ENCODE measurements around the gene CLEC9A.

The CLEC9A gene

DNA sequence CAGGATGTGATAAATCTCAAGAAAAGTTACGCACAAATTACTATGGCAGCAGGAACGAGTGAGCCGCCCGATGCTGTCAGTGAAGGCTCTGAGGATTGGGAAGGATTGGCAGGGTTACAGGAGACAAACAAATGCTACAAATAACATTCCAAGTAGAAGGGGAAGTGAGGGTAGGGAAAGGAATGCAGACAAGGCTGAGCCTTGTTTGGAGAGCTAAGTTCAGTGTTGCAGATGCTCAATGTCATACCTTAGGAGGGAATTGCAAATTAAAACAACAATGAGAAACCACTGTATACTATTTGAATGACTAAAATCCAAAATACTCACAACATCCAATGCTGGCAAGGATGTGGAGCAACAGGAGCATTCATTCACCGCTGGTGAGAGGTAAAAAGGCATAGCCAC, 1.3 kb downstream of the CLEC9A start:
- no peaks in the 10 kb centered on the region for H3K4me1 Mint-ChIP-seq (ENCODE audit: low read depth)
- no peak overlapping the region for H3K27ac Mint-ChIP-seq
- H3K27me3 Mint-ChIP-seq, result no peaks in the 10 kb centered on the region
- no peak overlapping the region for H3K4me3 Mint-ChIP-seq
- H3K9me3 Mint-ChIP-seq, result no peaks in the 10 kb centered on the region
- H3K36me3 Mint-ChIP-seq (ENCODE audit: low read depth), result no peaks in the 10 kb centered on the region
- no peak for DNase-seq

DNA sequence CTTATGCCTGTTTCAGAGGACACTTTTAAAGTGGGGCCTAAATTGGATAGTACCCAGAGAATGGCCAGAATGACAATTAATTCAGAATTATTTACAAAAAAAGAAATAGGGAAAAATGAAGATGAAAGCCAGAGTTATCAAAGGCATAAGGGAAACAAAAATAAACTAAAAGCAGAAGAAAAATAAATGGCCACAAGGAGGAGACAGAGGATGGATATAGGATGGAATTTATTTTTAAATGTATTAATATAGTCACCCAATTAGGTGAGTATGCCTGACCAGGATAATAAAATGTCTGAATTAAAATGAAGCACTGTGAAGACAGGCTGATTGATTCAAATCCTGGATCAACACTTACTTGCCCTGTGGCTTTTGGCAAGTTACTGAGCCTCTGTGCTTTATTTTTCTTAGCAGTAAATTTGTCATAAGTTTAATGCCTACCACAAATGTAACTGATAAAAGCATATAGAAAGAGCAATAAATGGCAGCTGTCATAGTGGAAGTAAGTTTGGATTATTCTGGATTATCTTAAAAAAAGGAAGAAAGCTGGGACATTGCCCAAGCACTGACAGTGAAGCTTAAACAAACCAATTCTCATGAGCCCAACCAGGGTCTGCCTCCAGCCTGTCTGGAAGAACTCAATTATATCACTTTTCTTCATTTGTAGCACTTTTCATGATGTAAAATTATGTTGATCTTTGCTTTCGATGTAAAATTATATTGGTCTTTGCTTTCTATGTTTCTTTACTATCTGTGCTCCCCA, 3.5 kb downstream of the CLEC9A start:
- Mint-ChIP-seq H3K9me3 (no peaks in the 10 kb centered on the region), H3K4me1 (ENCODE audit: low read depth) (no peaks in the 10 kb centered on the region), H3K36me3 (ENCODE audit: low read depth) (no peaks in the 10 kb centered on the region), H3K4me3 (no peak overlapping the region), H3K27ac (no peak overlapping the region), H3K27me3 (no peaks in the 10 kb centered on the region)
- no peak for DNase-seq

GRCh38 chr12:10042167-10042566, 11.7 kb downstream of the CLEC9A start:
- no peak for DNase-seq
- Mint-ChIP-seq H3K4me1 (ENCODE audit: low read depth) (no peaks in the 10 kb centered on the region), H3K27ac (no peak overlapping the region), H3K4me3 (no peak overlapping the region), H3K9me3 (no peaks in the 10 kb centered on the region), H3K27me3 (peaks cover 16% of the 10 kb centered on the region), H3K36me3 (ENCODE audit: low read depth) (no peaks in the 10 kb centered on the region)

DNA sequence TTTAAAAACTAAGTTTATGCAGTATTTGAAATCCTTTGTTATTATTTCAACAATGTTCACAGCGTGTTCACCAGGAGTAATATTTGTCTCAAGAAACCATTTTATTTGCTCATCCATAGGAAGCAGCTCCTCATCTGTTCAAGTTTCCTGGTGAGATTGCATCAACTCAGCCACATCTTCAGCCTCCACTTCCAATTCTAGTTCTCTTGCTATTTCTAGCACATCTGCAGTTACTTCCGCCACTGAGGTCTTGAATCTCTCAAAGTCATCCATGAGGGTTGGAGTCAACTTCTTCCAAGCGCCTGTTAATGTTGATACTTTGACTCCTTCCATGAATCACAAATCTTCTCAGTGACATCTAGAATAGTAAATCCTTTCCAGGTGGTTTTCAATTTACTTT, 18.0 kb downstream of the CLEC9A start:
- Mint-ChIP-seq H3K27me3 (peaks cover 34% of the 10 kb centered on the region), H3K4me1 (ENCODE audit: low read depth) (peaks cover 7% of the 10 kb centered on the region), H3K4me3 (no peak overlapping the region), H3K9me3 (no peaks in the 10 kb centered on the region), H3K36me3 (ENCODE audit: low read depth) (no peaks in the 10 kb centered on the region), H3K27ac (no peak overlapping the region)
- no peak for DNase-seq

GRCh38 chr12:10052193-10052913, 21.9 kb downstream of the CLEC9A start:
- no peak overlapping the region for H3K4me3 Mint-ChIP-seq

DNA sequence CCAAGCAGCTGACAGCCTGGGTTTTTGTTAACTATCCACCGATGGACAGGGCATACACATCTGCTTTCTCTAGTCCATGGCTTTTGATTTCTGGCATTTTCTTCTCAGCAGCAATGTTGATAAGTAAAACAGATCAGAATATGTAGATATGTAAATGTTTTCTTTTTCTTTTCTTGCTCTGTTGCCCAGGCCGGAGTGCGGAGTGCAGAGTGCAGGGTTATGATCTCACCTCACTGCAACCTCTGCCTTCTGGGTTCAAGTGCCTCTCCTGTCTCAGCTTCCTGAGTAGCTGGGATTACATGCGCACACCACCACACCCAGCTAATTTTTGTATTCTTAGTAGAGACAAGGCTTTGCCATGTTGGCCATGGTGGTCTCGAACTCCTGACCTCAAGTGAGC, 27.9 kb downstream of the CLEC9A start:
- Mint-ChIP-seq H3K27ac (no peak overlapping the region), H3K4me3 (no peak overlapping the region), H3K9me3 (no peaks in the 10 kb centered on the region), H3K36me3 (ENCODE audit: low read depth) (no peaks in the 10 kb centered on the region), H3K27me3 (peaks cover 12% of the 10 kb centered on the region), H3K4me1 (ENCODE audit: low read depth) (no peaks in the 10 kb centered on the region)
- DNase-seq, result no peak

More at GRCh38 chr12:10052193-10052913, 21.9 kb downstream of the CLEC9A start:
- Mint-ChIP-seq H3K27me3 (peaks cover 35% of the 10 kb centered on the region), H3K9me3 (no peaks in the 10 kb centered on the region), H3K4me1 (ENCODE audit: low read depth) (peaks cover 7% of the 10 kb centered on the region), H3K36me3 (ENCODE audit: low read depth) (no peaks in the 10 kb centered on the region), H3K27ac (no peak overlapping the region)
- DNase-seq, result no peak

DNA sequence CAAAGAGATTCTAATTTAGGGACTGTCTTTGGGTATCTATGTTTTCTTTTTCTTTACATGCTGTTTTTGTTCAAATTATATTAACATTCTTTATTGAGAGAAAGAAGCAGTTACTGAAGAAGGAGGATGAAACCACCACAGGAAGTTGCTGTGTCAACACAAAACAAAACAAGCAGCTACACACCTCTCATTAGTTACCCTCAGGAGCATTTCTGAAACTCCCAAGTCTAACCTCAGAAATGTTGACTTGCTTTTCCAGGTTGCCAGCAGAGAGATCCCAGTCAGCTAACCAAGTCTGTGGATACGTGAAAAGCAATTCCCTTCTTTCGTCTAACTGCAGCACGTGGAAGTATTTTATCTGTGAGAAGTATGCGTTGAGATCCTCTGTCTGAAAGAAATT, 34.8 kb downstream of the CLEC9A start:
- Mint-ChIP-seq H3K9me3 (no peaks in the 10 kb centered on the region), H3K4me3 (no peak overlapping the region), H3K27ac (no peak overlapping the region), H3K4me1 (ENCODE audit: low read depth) (no peaks in the 10 kb centered on the region), H3K27me3 (peaks cover 32% of the 10 kb centered on the region), H3K36me3 (ENCODE audit: low read depth) (no peaks in the 10 kb centered on the region)
- no peak for DNase-seq

- Mint-ChIP-seq H3K4me1 (ENCODE audit: low read depth) (no peaks in the 10 kb centered on the region), H3K36me3 (ENCODE audit: low read depth) (no peaks in the 10 kb centered on the region), H3K27me3 (peaks cover 37% of the 10 kb centered on the region), H3K4me3 (no peak overlapping the region), H3K9me3 (no peaks in the 10 kb centered on the region), H3K27ac (no peak overlapping the region)
- DNase-seq, result no peak
Observed at GRCh38 chr12:10067264-10067663, 36.8 kb downstream of the CLEC9A start.

DNA sequence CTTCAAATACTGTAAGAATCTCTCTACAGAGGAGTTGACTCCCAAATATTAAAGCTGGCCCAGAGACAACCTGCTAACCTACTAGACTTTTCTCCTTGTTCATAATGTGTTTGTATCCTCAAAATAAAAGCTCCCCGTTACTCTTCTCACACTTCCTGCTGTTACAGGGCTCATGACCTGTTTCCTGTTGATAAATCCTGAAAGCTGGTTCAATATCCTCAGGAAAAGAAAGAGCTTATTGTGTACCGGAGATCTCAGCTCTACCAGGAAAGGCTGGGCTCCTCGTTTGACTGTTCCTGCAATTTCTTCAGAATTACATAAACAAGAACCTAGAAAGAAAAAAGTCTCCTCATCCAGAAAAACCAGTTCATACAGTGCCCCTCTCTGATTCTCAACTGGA, 37.5 kb downstream of the CLEC9A start:
- DNase-seq, result no peak
- H3K4me1 Mint-ChIP-seq (ENCODE audit: low read depth), result no peaks in the 10 kb centered on the region
- H3K36me3 Mint-ChIP-seq (ENCODE audit: low read depth), result no peaks in the 10 kb centered on the region
- H3K4me3 Mint-ChIP-seq, result no peak overlapping the region
- H3K27me3 Mint-ChIP-seq, result peaks cover 37% of the 10 kb centered on the region
- no peak overlapping the region for H3K27ac Mint-ChIP-seq
- H3K9me3 Mint-ChIP-seq, result no peaks in the 10 kb centered on the region

- no peaks in the 10 kb centered on the region for H3K9me3 Mint-ChIP-seq
- peaks cover 37% of the 10 kb centered on the region for H3K27me3 Mint-ChIP-seq
- DNase-seq, result no peak
- H3K4me3 Mint-ChIP-seq, result no peak overlapping the region
- H3K27ac Mint-ChIP-seq, result no peak overlapping the region
- H3K4me1 Mint-ChIP-seq (ENCODE audit: low read depth), result no peaks in the 10 kb centered on the region
- no peaks in the 10 kb centered on the region for H3K36me3 Mint-ChIP-seq (ENCODE audit: low read depth)
Observed at GRCh38 chr12:10068644-10069043, 38.2 kb downstream of the CLEC9A start.

GRCh38 chr12:10069099-10069498, 38.6 kb downstream of the CLEC9A start:
- no peak for DNase-seq
- Mint-ChIP-seq H3K27ac (no peak overlapping the region), H3K4me3 (no peak overlapping the region), H3K27me3 (peaks cover 37% of the 10 kb centered on the region), H3K9me3 (no peaks in the 10 kb centered on the region), H3K36me3 (ENCODE audit: low read depth) (no peaks in the 10 kb centered on the region), H3K4me1 (ENCODE audit: low read depth) (no peaks in the 10 kb centered on the region)

DNA sequence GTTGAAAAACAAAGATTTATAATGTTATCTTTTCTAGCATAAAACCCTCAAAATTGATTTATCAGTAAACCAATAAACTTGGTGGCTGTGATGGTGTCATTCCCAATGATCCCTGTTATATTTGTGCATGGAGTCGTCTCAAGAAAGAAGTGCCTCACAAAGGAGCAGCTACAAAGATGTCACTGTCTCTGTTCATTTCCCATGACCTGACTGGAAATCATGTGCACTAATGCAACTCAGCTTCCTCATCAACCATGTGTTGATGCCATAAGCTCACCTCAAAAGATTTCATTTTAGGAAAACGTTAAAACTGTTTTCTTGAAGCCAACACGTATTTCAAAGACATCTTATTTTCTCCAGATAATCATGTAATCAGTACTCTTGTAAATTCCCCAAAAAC, 39.5 kb downstream of the CLEC9A start:
- no peak overlapping the region for H3K4me3 Mint-ChIP-seq
- DNase-seq, result no peak
- H3K27ac Mint-ChIP-seq, result no peak overlapping the region
- peaks cover 37% of the 10 kb centered on the region for H3K27me3 Mint-ChIP-seq
- no peaks in the 10 kb centered on the region for H3K9me3 Mint-ChIP-seq
- H3K4me1 Mint-ChIP-seq (ENCODE audit: low read depth), result no peaks in the 10 kb centered on the region
- no peaks in the 10 kb centered on the region for H3K36me3 Mint-ChIP-seq (ENCODE audit: low read depth)

DNA sequence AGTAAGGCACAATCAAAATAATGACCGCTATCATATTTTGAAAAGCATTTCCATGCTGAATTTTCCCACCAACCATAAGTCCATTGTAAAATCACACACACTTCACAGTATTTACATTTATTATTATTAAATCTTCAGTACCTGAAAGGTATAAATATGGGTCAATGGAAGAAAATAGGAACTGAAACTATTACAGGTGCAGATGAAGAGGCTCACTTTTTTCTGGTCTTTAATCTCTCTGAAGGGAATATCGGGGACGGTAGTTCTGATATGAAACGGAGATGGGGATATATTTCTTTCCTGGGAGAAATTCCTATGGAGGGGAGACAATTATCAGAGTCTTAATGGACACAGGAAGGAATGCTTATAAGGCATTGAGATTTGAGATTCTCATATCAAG, 39.9 kb downstream of the CLEC9A start:
- no peaks in the 10 kb centered on the region for H3K4me1 Mint-ChIP-seq (ENCODE audit: low read depth)
- H3K36me3 Mint-ChIP-seq (ENCODE audit: low read depth), result no peaks in the 10 kb centered on the region
- H3K9me3 Mint-ChIP-seq, result no peaks in the 10 kb centered on the region
- H3K27me3 Mint-ChIP-seq, result peaks cover 37% of the 10 kb centered on the region
- no peak for DNase-seq
- no peak overlapping the region for H3K4me3 Mint-ChIP-seq
- H3K27ac Mint-ChIP-seq, result no peak overlapping the region

GRCh38 chr12:10072131-10072530, 41.6 kb downstream of the CLEC9A start:
- peaks cover 27% of the 10 kb centered on the region for H3K27me3 Mint-ChIP-seq
- H3K4me3 Mint-ChIP-seq, result no peak overlapping the region
- no peaks in the 10 kb centered on the region for H3K36me3 Mint-ChIP-seq (ENCODE audit: low read depth)
- DNase-seq, result no peak
- no peak overlapping the region for H3K27ac Mint-ChIP-seq
- no peaks in the 10 kb centered on the region for H3K9me3 Mint-ChIP-seq
- H3K4me1 Mint-ChIP-seq (ENCODE audit: low read depth), result no peaks in the 10 kb centered on the region

- no peaks in the 10 kb centered on the region for H3K4me1 Mint-ChIP-seq (ENCODE audit: low read depth)
Observed at GRCh38 chr12:10073261-10073660, 42.8 kb downstream of the CLEC9A start.

More at GRCh38 chr12:10073261-10073660, 42.8 kb downstream of the CLEC9A start:
- Mint-ChIP-seq H3K27ac (no peak overlapping the region), H3K27me3 (peaks cover 19% of the 10 kb centered on the region), H3K4me3 (no peak overlapping the region), H3K36me3 (ENCODE audit: low read depth) (no peaks in the 10 kb centered on the region), H3K9me3 (no peaks in the 10 kb centered on the region)
- no peak for DNase-seq
